GM19467 (cell line): Measurements from ENCODE around the gene FAM222A.

ENCODE experiments used
- ATAC-seq: cut with Tn5 transposase; IDR thresholded peaks from one replicate; pipeline ENCODE4 v1.9.1; 2021; ENCODE audit warnings: mild to moderate bottlenecking, moderate library complexity; ENCODE audit not compliant: unreplicated experiment

The FAM222A gene

DNA sequence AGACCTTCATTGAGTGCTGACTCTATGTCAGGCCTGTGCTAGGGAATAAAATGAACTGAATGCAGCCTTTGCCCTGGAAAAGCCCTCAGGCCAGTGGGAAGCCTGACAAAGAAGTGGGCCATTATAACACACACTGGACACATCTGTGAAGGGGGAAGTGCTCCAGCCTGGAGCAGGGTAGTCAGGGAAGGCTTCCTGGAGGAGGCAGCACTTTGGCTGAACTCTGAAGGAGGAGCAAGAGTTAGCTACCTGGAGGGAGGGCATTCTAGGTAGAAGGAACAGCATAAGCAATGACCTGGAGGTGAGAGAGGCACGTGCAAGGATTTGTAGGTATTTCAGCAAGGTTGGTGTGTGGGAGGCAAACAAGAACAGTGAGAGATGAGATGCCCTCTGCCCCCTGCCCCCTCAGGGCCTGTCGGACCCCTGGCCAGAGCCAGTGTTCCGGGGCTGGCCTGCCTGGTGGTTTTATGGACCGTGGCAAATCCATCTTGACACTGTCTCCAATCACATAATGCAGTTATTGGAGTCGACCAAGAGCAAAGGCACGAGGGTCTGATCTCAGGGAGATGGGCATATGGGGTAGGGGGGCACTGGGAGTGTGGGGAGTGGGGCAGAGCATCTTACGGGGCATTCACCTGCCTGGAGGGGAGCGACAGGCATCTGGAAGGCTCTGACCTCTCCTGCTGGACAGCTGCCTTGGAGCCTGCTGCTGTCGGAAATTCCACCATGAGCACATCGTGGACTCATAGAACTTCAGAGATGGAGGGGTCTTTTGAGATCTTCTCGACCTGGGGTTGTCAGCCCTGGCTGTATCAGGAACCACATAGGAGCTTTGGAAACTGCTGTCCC, 2.7 kb upstream of the FAM222A start:
- ATAC-seq: no peak

DNA sequence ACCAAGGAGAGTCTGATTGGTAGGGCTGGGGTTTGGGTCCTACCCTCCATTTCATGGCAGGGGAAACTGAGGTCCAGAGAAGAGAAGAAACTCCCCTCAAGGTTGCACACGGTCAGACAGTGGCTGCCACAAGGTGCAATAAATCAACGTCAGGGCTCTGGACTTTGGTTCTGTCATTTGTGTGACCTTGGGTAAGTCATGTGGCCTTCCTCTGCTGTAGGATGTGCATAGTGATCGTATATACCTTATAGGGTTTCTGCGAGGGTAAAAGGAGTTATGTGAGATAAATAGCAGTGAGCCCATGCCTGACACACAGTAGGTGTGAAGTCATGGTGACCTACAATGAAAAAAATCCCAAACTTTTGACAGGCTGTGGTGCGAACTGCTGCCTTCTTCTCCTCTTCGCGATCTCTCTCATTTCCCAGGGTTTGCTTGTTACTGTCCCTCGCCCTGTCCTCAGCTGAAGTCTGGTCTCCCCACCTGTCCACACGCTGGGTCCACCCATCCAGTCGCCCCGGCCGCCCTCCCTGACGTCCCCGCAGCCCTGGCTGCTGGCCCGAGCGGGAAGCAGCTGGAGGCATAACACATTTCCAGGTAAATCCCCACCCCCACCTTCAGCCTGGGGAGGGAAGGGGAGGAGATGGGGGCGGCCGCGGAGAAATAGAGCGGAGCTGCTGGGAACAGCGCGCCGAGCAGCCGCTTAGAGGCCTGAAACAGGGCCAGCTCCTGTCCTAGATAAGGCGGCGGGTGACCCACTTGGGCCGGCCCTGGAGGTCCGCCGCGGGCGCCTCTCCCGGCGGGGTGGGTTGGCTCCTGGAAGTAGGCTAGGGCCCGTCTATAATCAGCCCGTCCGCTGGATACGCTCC, 1.8 kb upstream of the FAM222A start:
- no peak for ATAC-seq

DNA sequence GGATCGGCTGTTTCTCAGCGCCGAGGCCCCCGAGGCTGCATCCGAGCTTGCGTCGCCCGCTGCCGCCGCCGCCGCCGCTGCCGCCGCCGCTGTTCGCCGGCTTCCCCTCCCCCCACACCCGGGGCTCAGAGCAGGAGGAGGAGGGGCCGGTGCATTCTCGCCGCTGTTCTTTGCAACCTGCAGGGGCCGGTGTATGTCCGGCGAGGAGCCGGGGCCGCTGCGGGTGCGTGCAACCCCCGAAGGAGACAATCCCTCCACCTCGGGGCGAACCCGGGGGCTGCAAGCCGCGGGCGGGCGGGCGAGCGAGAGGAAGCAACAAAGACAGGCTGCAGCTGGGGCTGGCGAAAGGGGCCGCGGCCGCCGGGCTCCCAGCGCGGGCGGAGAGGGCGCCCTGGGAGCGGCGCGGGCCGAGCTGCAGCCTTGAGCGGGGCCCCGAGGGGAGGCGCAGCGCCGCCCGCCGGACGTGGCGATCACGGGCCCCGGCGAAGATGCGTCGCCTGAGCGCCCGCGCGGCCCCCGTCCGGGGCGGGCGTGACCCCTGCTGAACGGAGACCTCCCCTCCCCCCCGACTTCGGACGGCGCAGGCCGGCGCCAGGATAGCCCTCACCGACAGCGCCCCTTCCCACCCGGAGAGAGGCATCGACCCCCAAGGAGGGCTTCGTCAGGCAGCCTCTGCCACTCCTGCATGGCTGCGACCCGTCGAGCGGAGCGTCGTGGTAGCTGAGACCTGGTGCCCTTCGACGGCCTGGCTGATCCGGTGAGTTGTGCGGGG, 702 bp downstream of the FAM222A start:
- peak; percentile 9 for ATAC-seq

- ATAC-seq: no peak
Measured at GRCh38 chr12:109714913-109715244, 1.3 kb downstream of the FAM222A start.

GRCh38 chr12:109715310-109716091, 1.9 kb downstream of the FAM222A start:
- ATAC-seq: no peak

DNA sequence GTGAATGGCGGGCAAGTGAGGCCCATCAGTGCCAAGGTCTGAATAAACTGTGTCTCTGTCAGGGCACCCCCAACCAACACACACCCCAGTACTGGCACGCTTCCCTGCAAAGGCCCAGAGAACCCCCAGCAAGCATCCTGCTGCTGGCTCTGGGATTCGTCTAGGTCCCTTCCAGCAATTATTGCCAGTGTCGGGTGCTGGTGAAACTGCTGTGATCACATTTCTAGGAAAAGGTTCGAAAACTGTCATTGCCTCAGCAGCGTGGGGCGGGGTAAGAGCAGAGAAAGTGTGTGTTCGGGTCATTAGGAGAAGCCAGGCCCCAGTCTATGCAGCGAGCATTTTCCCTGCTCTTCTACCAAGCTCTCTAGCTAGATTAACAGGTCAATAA, 2.5 kb downstream of the FAM222A start:
- ATAC-seq: no peak

DNA sequence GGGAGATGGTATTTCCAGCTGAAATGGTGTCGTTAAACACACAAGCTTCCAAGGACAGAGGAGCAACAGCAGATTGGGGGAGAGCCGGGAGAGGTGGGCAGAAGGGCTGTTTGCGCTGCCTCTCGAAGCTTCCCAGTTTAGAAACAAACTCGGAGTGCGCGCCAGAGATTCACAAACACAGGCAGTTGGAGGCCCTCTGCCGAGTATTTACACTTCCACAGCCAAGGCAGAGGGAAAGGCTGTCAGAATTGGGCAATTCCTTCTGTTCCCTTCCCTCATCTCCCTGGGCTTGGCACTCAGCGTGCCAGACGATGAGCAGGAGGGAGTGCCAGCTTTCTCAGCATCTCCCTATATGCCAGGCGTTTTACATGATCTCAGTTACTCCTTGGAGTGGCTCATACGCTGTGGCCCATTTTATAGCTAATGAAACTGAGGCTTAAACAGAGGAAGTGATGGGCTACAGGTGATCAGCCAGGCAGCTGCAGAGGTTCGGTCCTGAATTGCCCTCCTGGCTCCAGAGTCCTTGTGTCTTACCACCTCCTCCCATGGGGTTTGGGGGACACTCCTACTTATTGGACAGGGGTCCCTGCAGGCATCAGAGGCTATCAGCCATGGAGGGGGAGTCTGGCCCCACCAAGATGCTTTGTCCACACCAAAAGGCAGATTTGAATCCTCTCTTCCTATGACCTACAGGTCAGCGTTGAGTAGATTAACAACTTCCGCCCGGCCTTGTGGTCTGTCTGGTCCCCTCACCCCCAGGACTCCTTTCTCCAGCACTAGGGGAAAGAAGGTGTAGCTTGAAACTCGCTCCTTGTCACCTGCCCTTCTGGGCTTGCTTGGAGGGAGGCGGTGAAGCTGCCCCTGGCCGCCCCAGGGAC, 3.1 kb downstream of the FAM222A start:
- no peak for ATAC-seq

GRCh38 chr12:109717390-109718357, 4.0 kb downstream of the FAM222A start:
- no peak for ATAC-seq

GRCh38 chr12:109718390-109718789, 4.8 kb downstream of the FAM222A start:
- no peak for ATAC-seq

DNA sequence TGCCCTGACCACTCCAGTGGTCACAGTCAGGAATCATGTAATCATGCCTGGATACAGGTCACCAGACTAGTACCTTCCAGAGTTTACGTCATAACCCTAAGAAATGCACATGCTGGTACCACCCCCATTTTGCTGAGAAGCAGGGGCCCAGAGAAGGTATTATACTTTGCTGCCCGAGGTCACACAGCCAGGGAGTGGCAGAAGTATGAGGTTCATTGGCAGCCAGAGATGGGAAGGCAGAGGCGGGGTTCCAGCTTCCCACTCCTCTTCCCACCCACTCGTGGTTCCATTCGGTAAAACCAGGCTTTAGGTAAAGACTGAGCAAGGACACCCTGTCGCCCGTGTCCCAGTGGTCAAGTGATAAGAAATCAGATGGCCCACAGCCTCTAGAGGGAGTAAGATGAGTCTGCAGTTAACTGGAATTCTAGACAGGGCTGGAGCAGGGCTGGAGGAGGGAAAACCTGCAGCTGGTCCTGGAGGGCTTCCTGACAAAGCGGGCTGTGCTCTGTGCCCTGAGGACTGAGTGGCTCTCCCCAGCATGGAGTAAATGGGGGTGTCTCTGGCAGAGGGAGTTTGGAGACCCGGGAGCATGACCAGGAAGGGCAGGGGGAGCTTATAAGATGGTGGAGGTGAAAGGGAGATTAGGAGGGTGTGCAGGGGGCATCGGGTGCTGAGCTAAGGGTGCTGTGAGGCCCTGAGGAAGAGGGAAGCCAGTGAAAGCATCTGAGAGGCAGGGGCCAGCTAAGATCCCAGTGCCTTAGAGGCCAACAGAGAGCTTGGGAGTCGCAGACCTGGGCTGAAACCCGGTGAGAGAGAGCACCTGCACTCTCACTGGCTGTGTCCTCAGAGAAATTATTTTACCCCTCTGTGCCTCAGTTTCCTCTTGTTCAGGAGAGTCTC, 5.7 kb downstream of the FAM222A start:
- no peak for ATAC-seq

DNA sequence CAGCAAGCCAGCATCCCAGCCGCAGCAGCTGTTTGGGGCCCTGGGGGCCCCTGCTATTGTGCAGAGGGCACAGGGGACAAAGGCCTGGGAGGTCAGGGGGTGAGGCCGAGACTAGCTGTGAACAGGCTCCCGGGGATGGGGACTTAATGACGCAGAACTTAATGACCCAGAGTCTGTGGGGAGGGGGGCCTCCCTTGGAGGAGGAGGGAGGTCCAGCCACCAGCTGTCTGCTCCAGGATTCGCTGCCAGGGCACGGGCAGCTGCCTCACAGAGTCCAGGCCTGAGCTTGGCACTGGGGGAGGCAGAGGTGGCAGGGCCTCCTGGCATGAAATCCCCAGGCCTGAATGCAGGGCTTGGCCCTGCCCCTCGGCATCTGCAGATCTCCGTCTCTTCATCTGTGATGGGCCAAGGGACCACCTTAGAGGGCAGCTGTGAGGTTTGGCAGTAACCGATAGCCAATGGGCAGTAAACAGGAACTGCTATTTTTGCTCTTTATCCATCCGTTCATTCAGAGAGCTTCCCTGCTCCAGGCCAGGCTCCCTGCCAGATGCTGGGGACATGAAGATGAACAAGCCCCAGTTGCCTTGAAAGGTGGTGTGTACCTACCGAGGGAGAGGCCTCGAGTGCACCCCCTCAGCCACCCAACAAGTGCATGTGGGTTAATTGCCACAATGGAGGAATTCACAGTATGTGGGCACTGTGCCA, 6.7 kb downstream of the FAM222A start:
- no peak for ATAC-seq

- ATAC-seq: no peak
Measured at GRCh38 chr12:109720857-109721189, 7.2 kb downstream of the FAM222A start.

- ATAC-seq: no peak
Measured at GRCh38 chr12:109721276-109721675, 7.7 kb downstream of the FAM222A start.

- ATAC-seq: no peak
Measured at GRCh38 chr12:109722022-109722720, 8.5 kb downstream of the FAM222A start.

DNA sequence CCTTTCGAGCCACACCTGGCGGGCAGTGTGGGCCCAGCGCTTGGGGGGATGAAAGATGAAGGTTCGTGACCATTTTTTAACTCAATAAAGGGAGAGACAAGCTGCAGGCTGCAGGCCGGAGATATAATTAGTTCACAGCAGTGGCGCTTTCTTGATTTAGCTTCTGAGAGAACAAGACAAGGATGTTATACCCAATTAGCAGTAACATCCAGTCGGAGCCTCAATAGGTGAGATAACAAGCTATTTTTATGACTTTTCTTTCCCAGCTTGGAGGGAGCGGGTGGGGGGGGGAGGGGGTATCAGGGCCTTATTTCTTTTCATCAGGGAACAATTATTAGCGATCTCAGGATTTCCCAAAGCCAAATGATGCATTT, 9.1 kb downstream of the FAM222A start:
- no peak for ATAC-seq

GRCh38 chr12:109723311-109723881, 9.8 kb downstream of the FAM222A start:
- no peak for ATAC-seq
